ENCODE data around the gene SCEL.

The SCEL gene

DNA sequence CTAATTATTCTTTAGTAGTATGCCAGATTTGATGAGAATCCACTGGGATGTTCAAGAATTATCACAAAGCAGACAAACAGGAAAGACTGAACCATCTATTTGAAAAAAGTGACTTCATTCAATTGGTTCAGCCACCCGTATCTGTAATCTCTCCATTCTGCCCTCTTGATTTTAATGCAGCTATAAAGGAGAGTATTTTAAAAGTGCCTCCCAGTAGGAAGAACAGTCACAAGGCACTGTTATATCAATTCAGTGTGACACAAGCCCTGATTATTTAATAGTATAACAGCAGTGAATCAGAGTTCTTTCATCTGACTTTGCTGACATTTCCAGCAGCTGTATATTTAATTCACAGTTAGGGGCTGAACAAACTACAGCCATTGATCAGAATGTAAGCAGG lies 84.6 kb downstream of the SCEL start:
- no peaks in the 10 kb centered on the region for H3K27me3 ChIP-seq (ENCODE audit: insufficient read depth, low read length, poor library complexity)
- no peak for DNase-seq
- H3K4me3 ChIP-seq (ENCODE audit: low read length): no peak overlapping the region
- H2AK5ac ChIP-seq (ENCODE audit: low read length): no peak overlapping the region
- H3K9ac ChIP-seq (ENCODE audit: low read length): no peak overlapping the region
- no peak overlapping the region for H2BK5ac ChIP-seq (ENCODE audit: low read length)
- no peaks in the 10 kb centered on the region for H3K79me2 ChIP-seq (ENCODE audit: control insufficient read depth, insufficient read depth, low read length)
- H3K27ac ChIP-seq (ENCODE audit: low read depth, low read length): no peak overlapping the region
- no peak overlapping the region for H3K56ac ChIP-seq (ENCODE audit: low read length)
- no CpG with 5 or more reads among the region's 1 CpG for WGBS (ENCODE audit: extremely low coverage, insufficient coverage, low lambda C conversion rate)
- H3K36me3 ChIP-seq (ENCODE audit: control insufficient read depth, insufficient read depth, low read length): no peaks in the 10 kb centered on the region
- no peak overlapping the region for H2BK120ac ChIP-seq (ENCODE audit: low read depth, low read length)
- no peak overlapping the region for H2BK15ac ChIP-seq (replicated peaks; ENCODE audit: low read depth)
- H3K23ac ChIP-seq (ENCODE audit: low read length): no peak overlapping the region
- no peak overlapping the region for H3K18ac ChIP-seq (ENCODE audit: low read length)
- no peak overlapping the region for H4K5ac ChIP-seq (ENCODE audit: low read length)
- H3K4ac ChIP-seq (ENCODE audit: low read depth, low read length): no peak overlapping the region
- H3K4me2 ChIP-seq (ENCODE audit: low read length): no peak overlapping the region
- H3K4me1 ChIP-seq (ENCODE audit: control insufficient read depth, low read depth, low read length): no peaks in the 10 kb centered on the region
- no peak overlapping the region for H4K8ac ChIP-seq (ENCODE audit: low read depth, low read length)
- H3K79me1 ChIP-seq (ENCODE audit: low read length): no peaks in the 10 kb centered on the region

DNA sequence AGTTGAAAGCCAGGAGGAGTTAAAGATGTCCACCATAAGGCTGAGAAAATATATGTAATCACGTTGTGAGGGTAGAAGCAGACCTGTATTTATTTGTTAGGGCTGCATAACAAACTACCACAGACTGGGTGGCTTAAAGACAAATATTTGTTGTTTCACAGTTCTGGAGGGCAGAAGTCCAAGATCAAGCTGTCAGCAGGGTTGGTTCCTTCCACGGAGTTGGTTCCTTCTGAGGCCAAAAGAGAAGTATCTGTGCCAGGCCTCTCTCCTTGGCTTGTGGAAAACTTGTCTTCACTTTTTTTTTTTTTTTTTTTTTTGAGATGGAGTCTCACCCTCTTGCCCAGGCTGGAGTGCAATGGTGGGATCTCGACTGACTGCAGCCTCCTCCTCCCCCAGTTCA lies 88.3 kb downstream of the SCEL start:
- Histone ChIP-seq H3K36me3 (ENCODE audit: control insufficient read depth, insufficient read depth, low read length) (no peaks in the 10 kb centered on the region), H3K27me3 (ENCODE audit: insufficient read depth, low read length, poor library complexity) (no peaks in the 10 kb centered on the region), H2BK120ac (ENCODE audit: low read depth, low read length) (no peak overlapping the region), H3K4ac (ENCODE audit: low read depth, low read length) (no peak overlapping the region), H2AK5ac (ENCODE audit: low read length) (no peak overlapping the region), H2BK5ac (ENCODE audit: low read length) (no peak overlapping the region), H3K23ac (ENCODE audit: low read length) (no peak overlapping the region), H4K8ac (ENCODE audit: low read depth, low read length) (no peak overlapping the region), H2BK15ac (replicated peaks; ENCODE audit: low read depth) (no peak overlapping the region), H3K9ac (ENCODE audit: low read length) (no peak overlapping the region), H3K56ac (ENCODE audit: low read length) (no peak overlapping the region), H3K18ac (ENCODE audit: low read length) (no peak overlapping the region), H3K4me1 (ENCODE audit: control insufficient read depth, low read depth, low read length) (no peaks in the 10 kb centered on the region), H4K5ac (ENCODE audit: low read length) (no peak overlapping the region), H3K79me1 (ENCODE audit: low read length) (no peaks in the 10 kb centered on the region), H3K4me2 (ENCODE audit: low read length) (no peak overlapping the region), H3K27ac (ENCODE audit: low read depth, low read length) (no peak overlapping the region), H3K79me2 (ENCODE audit: control insufficient read depth, insufficient read depth, low read length) (no peaks in the 10 kb centered on the region), H3K4me3 (ENCODE audit: low read length) (no peak overlapping the region)
- no CpG with 5 or more reads among the region's 3 CpGs for WGBS (ENCODE audit: extremely low coverage, insufficient coverage, low lambda C conversion rate)
- DNase-seq: no peak

DNA sequence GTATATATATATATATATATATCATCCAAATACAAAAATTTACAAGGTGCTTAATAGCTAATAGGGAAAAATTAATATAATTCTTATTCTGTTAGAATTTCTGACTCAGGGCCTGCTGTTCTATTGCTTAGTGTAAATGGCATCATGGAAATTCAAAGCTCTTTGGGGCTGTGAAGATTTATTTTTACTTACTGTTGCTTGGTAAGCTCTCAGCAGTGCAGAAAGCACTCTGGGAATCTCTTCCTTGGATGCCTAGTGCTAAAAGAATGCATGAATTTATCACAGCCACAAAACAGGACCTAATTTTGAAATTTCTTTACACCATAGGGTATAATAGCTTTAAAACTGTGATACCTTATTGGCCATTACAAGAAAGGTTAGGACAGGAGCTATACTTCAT lies 92.7 kb downstream of the SCEL start:
- Histone ChIP-seq H3K4ac (ENCODE audit: low read depth, low read length) (no peak overlapping the region), H3K18ac (ENCODE audit: low read length) (no peak overlapping the region), H2BK5ac (ENCODE audit: low read length) (no peak overlapping the region), H2AK5ac (ENCODE audit: low read length) (no peak overlapping the region), H3K56ac (ENCODE audit: low read length) (no peak overlapping the region), H4K8ac (ENCODE audit: low read depth, low read length) (no peak overlapping the region), H3K27me3 (ENCODE audit: insufficient read depth, low read length, poor library complexity) (no peaks in the 10 kb centered on the region), H3K36me3 (ENCODE audit: control insufficient read depth, insufficient read depth, low read length) (no peaks in the 10 kb centered on the region), H3K23ac (ENCODE audit: low read length) (no peak overlapping the region), H2BK120ac (ENCODE audit: low read depth, low read length) (no peak overlapping the region), H4K5ac (ENCODE audit: low read length) (no peak overlapping the region), H3K27ac (ENCODE audit: low read depth, low read length) (no peak overlapping the region), H3K4me1 (ENCODE audit: control insufficient read depth, low read depth, low read length) (no peaks in the 10 kb centered on the region), H3K79me2 (ENCODE audit: control insufficient read depth, insufficient read depth, low read length) (no peaks in the 10 kb centered on the region), H3K4me2 (ENCODE audit: low read length) (no peak overlapping the region), H2BK15ac (replicated peaks; ENCODE audit: low read depth) (no peak overlapping the region), H3K79me1 (ENCODE audit: low read length) (no peaks in the 10 kb centered on the region), H3K9ac (ENCODE audit: low read length) (no peak overlapping the region), H3K4me3 (ENCODE audit: low read length) (no peak overlapping the region)
- DNase-seq: no peak

DNA sequence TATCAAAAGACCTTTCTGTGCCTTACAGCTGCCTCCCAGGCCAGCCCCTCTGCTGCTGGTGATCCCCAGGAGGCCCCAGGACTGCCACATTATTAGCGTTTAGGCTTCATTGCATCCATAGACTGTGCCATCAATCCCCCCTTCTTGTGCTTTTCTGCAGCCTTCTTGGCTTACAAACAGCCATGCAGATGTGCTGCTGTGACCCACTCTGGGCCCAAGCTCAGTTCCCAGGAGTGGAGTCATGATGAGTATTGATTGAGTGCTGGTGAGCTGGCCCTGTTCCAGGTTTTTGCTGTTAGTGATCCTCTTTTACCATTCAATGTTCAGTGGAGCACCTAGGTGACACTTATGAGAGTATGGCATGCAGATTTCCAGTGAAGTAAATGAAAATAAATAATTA lies 102.1 kb downstream of the SCEL start:
- WGBS (ENCODE audit: extremely low coverage, insufficient coverage, low lambda C conversion rate): no CpG with 5 or more reads among the region's 1 CpG

DNA sequence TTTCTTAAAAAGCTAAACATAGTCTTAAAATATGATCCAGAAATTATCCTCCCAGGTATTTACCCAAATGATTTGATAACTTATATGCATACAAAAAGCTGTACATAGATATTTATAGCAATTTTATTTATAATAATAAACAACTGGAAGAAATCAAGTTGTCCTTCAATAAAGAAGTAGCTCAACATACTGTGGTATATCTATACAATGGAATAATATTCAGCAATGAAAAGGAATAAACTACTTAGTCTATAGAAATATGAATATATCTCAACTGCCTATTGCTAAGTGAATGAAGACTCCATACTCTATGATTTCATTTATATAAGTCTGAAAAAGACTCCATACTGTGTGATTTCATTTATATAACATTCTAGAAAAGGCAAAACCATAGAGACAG lies 114.9 kb downstream of the SCEL start:
- no peak overlapping the region for H3K56ac ChIP-seq (ENCODE audit: low read length)
- H3K4ac ChIP-seq (ENCODE audit: low read depth, low read length): no peak overlapping the region
- H3K4me2 ChIP-seq (ENCODE audit: low read length): no peak overlapping the region
- no peak overlapping the region for H2BK120ac ChIP-seq (ENCODE audit: low read depth, low read length)
- no peak overlapping the region for H4K8ac ChIP-seq (ENCODE audit: low read depth, low read length)
- no peak overlapping the region for H3K18ac ChIP-seq (ENCODE audit: low read length)
- H3K23ac ChIP-seq (ENCODE audit: low read length): no peak overlapping the region
- no peak overlapping the region for H2AK5ac ChIP-seq (ENCODE audit: low read length)
- no peak overlapping the region for H3K4me3 ChIP-seq (ENCODE audit: low read length)
- H3K4me1 ChIP-seq (ENCODE audit: control insufficient read depth, low read depth, low read length): no peaks in the 10 kb centered on the region
- no peaks in the 10 kb centered on the region for H3K79me1 ChIP-seq (ENCODE audit: low read length)
- no peak overlapping the region for H3K27ac ChIP-seq (ENCODE audit: low read depth, low read length)
- H3K9ac ChIP-seq (ENCODE audit: low read length): no peak overlapping the region
- no peaks in the 10 kb centered on the region for H3K79me2 ChIP-seq (ENCODE audit: control insufficient read depth, insufficient read depth, low read length)
- H3K36me3 ChIP-seq (ENCODE audit: control insufficient read depth, insufficient read depth, low read length): no peaks in the 10 kb centered on the region
- no peak for DNase-seq
- H2BK15ac ChIP-seq (replicated peaks; ENCODE audit: low read depth): no peak overlapping the region
- H2BK5ac ChIP-seq (ENCODE audit: low read length): no peak overlapping the region
- no peaks in the 10 kb centered on the region for H3K27me3 ChIP-seq (ENCODE audit: insufficient read depth, low read length, poor library complexity)
- no peak overlapping the region for H4K5ac ChIP-seq (ENCODE audit: low read length)

More for the DNA sequence above, 102.1 kb downstream of the SCEL start:
- Histone ChIP-seq H3K4me2 (ENCODE audit: low read length) (no peak overlapping the region), H3K36me3 (ENCODE audit: control insufficient read depth, insufficient read depth, low read length) (no peaks in the 10 kb centered on the region), H3K79me1 (ENCODE audit: low read length) (no peaks in the 10 kb centered on the region), H3K9ac (ENCODE audit: low read length) (no peak overlapping the region), H3K27ac (ENCODE audit: low read depth, low read length) (no peak overlapping the region), H2BK15ac (replicated peaks; ENCODE audit: low read depth) (no peak overlapping the region), H3K18ac (ENCODE audit: low read length) (no peak overlapping the region), H4K8ac (ENCODE audit: low read depth, low read length) (no peak overlapping the region), H3K4me1 (ENCODE audit: control insufficient read depth, low read depth, low read length) (no peaks in the 10 kb centered on the region), H3K4me3 (ENCODE audit: low read length) (no peak overlapping the region), H3K27me3 (ENCODE audit: insufficient read depth, low read length, poor library complexity) (no peaks in the 10 kb centered on the region), H2BK5ac (ENCODE audit: low read length) (no peak overlapping the region), H3K79me2 (ENCODE audit: control insufficient read depth, insufficient read depth, low read length) (no peaks in the 10 kb centered on the region), H3K23ac (ENCODE audit: low read length) (no peak overlapping the region), H3K4ac (ENCODE audit: low read depth, low read length) (no peak overlapping the region), H3K56ac (ENCODE audit: low read length) (no peak overlapping the region), H2AK5ac (ENCODE audit: low read length) (no peak overlapping the region), H2BK120ac (ENCODE audit: low read depth, low read length) (no peak overlapping the region), H4K5ac (ENCODE audit: low read length) (no peak overlapping the region)
- no peak for DNase-seq

DNA sequence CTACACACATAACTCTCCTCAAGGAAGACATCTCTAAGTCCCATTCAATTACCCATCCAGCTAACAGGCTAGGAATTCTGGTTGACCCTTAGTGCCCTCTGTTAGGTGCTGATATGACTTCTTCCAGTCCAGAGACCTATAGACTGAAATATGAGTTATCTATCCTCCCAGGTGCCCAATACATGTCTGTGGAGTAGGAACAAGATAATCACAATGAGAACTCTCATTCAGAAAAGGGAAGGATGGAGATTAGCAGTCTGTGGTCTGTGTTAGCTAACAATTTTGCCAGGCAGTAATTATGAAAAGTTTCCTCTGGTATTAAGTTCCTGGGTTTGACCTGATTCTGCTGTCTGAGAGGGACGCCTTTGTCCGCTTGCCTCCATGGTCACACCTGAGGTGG lies 117.8 kb downstream of the SCEL start:
- Histone ChIP-seq H3K79me1 (ENCODE audit: low read length) (no peaks in the 10 kb centered on the region), H3K18ac (ENCODE audit: low read length) (no peak overlapping the region), H2BK5ac (ENCODE audit: low read length) (no peak overlapping the region), H3K79me2 (ENCODE audit: control insufficient read depth, insufficient read depth, low read length) (no peaks in the 10 kb centered on the region), H3K9ac (ENCODE audit: low read length) (no peak overlapping the region), H3K4ac (ENCODE audit: low read depth, low read length) (no peak overlapping the region), H3K27ac (ENCODE audit: low read depth, low read length) (no peak overlapping the region), H2BK120ac (ENCODE audit: low read depth, low read length) (no peak overlapping the region), H4K5ac (ENCODE audit: low read length) (no peak overlapping the region), H4K8ac (ENCODE audit: low read depth, low read length) (no peak overlapping the region), H3K4me2 (ENCODE audit: low read length) (no peak overlapping the region), H2AK5ac (ENCODE audit: low read length) (no peak overlapping the region), H3K23ac (ENCODE audit: low read length) (no peak overlapping the region), H3K4me1 (ENCODE audit: control insufficient read depth, low read depth, low read length) (no peaks in the 10 kb centered on the region), H3K36me3 (ENCODE audit: control insufficient read depth, insufficient read depth, low read length) (no peaks in the 10 kb centered on the region), H3K4me3 (ENCODE audit: low read length) (no peak overlapping the region), H2BK15ac (replicated peaks; ENCODE audit: low read depth) (no peak overlapping the region), H3K56ac (ENCODE audit: low read length) (no peak overlapping the region), H3K27me3 (ENCODE audit: insufficient read depth, low read length, poor library complexity) (no peaks in the 10 kb centered on the region)
- WGBS (ENCODE audit: extremely low coverage, insufficient coverage, low lambda C conversion rate): no CpG with 5 or more reads among the region's 2 CpGs
- DNase-seq: no peak

Measured in mesendoderm (in vitro differentiated cells).